Effector CD4-positive, alpha-beta T cell (primary cell): ENCODE results near the gene CALCR.
"Not testable (repeated sequence)": the region's sequence is repeated elsewhere in the genome, so short reads cannot be mapped to it uniquely, and the experiment has no call there.

ENCODE experiments used
- DNase-seq: peaks from one replicate; pipeline ENCODE4 v3.0.0-alpha.2; 2020

The CALCR gene

DNA sequence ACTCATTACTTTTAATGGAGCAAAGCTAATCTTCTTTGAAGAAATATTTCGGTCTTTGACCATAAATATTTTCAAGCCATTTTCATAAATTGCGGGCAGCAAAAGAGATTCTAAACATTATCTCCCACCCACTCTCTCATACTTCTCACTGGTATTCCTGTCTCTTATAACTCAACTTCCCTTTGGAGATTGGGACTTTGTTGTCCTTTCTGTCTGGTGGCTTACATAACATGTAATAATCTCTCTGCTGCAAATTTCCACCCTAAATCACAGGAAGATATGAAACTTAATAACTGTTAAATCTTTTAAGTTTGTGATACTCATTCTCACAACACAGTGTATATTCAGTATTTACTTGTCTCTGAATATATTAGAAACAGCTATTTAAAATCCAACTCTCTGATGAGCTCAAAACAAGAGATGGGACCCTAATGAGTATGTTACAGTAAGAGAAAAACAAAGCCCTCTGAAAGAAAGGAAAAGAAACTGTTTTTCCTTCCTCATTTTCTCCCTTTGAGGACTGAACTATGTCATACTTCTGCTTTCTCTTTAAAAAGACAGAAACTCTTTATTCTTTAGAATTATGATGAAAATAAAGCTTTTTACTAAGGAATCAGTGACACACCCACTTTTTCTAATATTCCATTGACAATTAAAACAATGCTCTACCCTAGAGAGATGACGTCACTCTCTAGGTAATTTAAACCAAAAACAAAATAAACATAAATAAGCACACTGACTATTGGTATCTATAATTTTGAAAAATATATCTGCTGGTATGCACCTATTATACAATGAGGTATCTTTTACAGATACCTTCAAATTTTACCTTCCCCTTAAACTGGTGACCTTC lies 14.7 kb downstream of the CALCR start:
- DNase-seq: no peak

GRCh38 chr7:93558705-93559614 lies 15.6 kb downstream of the CALCR start:
- DNase-seq: no peak

- DNase-seq: no peak
These were observed 22.6 kb downstream of the CALCR start for GRCh38 chr7:93551931-93552330.

GRCh38 chr7:93551063-93551895 lies 23.2 kb downstream of the CALCR start:
- DNase-seq: no peak

DNA sequence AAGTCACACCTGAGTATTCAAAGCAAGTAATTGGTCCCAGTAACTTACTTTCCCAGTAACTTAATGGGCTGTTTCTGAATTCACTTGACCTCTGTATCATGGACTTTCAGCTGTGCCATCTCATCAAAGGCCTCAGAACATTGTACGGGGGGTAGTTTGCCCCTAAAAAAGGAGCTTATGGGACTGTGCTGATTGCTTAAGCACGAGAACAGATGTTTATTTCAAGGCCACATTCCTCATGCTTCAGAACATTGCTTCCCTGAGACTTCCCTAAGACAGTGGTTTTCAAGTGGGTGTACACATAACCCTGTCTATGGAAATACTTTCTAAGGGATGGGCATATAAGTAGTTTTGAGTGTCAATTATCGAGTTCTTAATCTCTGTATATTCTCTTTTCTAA lies 26.8 kb downstream of the CALCR start:
- DNase-seq: no peak

- DNase-seq: no peak
These were observed 29.8 kb downstream of the CALCR start for GRCh38 chr7:93544691-93545090.

DNA sequence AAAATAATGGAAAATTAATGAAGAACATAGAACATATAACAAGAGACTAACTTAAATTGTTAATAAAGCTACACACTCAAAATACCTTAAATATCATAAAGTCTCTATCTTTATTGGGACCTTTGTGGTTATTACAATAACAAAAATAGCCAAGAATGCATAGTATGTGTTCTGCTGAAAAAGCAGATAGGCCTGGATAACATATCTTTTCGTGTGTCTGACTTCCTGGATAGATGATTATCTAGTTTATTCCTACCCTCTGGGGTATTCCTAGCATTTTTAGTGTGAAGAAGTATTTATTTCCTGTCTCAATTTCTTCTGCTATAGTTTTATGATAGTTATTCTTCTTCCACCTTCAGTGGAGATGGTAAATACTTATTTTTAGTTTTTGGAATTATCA lies 36.5 kb downstream of the CALCR start:
- DNase-seq: no peak

- no peak for DNase-seq
These were observed 38.9 kb downstream of the CALCR start for GRCh38 chr7:93535616-93536015.

DNA sequence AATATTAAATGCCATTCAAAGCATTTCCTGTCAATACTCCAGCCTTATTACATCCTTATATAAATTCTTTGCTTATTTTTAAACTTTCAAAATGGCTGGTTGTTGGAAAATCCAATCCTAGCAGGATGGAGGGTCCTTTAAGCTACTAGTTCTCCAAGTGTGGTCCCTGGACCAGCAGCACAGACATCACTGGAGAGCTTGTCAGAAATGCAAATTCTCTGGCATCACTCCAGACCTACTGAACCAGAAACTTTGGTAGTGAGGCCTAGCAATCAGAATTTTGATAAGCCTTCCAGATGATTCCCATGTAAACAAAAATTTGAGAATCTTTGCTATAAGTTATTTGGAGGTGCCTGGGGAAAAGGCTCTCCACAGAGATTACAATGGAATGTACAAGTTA lies 43.8 kb downstream of the CALCR start:
- DNase-seq: no peak

DNA sequence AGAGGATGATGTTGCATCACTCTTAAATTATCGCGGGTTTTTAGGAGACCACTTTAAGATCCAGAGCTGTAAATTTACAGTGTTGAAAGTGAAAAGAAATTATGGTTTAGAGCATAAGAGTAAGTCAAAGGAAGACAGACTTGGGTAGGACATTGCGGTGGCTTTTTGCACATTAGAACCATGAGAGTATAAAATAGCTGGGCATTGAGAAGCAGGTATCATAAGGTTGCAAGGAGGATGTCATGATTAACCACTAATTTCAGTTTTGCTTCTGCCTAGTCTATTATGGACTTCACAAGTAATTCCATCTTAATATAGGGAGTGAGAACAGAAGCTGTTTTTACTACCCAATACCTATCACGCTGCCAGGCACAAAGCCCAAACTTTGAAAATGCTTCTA lies 57.7 kb downstream of the CALCR start:
- DNase-seq: no peak

DNA sequence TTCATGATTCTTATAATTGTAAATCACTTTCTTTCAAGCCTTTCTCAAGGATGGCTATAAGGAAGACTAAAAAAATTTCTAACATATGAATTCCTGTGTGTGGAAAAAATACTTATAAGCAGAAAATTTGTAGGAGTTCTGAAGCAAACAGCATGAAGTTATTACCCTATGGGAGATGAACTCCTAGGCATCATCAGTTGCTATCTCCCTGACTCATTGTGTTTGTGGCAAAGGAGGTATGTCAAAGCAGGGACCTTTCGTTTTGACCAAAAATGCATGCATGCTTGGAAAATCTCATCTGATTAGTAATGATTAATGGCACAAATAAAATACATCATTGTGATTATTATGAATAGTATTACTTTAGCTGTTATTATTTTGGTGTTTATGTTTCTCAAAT lies 59.4 kb downstream of the CALCR start:
- no peak for DNase-seq

GRCh38 chr7:93509303-93509702 lies 65.2 kb downstream of the CALCR start:
- DNase-seq: no peak

GRCh38 chr7:93503088-93503487 lies 71.4 kb downstream of the CALCR start:
- DNase-seq: no peak

DNA sequence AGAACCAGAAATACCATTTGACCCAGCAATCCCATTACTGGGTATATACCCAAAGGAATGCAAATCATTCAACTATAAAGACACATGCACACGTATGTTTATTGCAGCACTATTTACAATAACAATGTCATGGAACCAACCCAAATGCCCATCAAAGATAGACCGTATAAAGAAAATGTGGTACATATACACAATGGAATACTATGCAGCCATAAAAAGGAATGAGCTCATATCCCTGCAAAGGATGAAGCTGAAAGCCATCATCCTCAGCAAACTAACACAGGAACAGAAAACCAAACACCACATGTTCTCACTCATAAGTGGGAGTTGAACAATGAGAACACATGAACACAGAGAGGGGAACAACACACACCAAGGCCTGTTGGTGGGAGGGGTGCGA lies 82.7 kb downstream of the CALCR start:
- not testable (repeated sequence) for DNase-seq

DNA sequence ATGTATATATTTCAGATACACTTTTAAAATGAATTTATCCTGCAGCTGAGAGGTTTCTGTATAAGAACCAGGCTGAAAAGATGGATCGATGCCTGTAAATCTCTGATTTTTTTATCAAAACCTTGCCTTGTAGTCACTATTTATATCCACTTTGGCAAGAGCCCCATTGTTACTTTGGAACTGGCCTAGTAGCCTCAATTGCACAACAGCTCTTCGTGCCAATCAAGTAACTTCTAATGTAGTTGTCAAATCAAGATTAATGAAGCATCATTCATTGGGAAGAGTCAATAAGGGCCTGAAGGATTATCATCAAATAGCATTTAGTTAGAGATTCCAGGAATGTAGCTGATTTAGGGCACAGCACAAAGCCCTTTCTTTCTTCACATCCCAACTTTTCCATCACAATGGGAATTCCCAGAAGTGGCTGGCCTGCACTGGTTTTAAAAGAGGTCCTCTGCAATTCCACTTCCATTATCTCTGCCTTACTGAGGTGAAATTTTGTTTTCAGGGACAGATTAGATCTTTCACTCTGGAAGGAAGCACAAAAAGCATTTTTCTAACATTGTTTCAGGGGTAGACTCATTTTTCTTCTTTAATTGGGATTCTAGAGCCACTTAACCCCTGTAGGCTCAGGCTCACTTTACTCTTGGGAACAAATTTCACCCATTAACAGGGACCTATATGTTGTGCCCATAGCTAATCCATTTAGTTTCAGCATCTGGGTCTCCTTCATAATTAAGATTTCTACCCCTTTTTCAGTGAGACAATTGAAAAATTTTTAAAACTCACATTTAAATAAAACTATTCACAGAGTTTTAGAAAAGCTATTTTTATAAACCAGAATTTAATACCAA lies 97.8 kb downstream of the CALCR start:
- no peak for DNase-seq

GRCh38 chr7:93475811-93476210 lies 98.7 kb downstream of the CALCR start:
- DNase-seq: no peak

DNA sequence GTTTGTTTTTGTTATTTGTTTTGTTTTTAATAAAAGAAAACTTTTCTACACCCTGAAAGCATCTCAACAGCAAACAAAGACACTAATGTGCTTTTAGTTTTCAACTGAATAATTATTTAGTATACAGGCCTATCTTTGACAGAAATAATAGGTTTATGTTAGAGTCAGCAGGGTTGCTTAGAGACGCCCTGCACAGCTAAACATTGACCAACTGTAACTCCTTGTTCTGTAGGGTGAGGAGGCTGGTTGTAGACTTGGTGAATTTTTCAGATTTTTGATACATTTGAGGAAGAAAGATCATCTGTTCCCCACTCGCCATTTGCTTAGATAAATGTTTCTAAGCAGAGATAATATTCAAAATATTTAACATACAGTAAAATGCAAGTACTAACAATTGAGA lies 103.1 kb downstream of the CALCR start:
- no peak for DNase-seq

DNA sequence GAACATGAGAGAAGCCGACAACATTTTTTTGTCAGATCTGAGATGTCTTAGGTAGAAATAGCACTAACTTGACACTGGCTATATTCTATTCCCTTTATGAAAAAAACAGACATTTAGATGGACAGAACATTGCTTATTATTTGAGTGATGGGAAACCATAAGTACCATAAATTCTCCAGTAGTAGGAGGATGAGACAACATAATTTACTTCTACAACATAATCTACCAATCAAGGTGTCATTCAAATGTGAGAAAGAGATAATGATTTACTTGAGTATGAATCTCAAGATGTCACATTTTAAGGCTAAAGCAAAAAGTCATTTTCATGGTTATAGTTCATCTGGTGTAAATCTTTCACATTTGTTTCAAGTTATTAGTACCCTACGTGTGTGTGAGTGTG lies 110.8 kb downstream of the CALCR start:
- no peak for DNase-seq

- no peak for DNase-seq
These were observed 113.2 kb downstream of the CALCR start for GRCh38 chr7:93461350-93461749.

DNA sequence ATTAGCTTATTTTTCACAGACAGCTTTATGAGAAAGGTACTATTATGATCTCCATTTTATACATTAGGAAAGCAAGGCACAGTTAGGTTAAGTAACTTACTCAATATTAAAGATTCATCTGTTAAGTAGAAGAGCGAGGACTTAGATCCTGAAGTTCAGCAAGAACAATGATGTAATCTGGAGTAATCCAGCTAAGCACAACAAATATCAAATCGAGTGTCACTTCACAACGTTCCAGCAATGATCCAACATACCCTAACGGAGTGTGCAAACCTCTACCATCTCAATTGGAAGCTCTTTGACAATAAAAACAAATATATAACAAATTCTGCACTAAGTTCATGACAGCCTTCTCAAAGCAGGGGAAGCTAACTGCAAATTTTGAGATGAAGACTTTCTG lies 121.3 kb downstream of the CALCR start:
- DNase-seq: no peak

- DNase-seq: no peak
These were observed 126.3 kb downstream of the CALCR start for GRCh38 chr7:93448176-93448575.

DNA sequence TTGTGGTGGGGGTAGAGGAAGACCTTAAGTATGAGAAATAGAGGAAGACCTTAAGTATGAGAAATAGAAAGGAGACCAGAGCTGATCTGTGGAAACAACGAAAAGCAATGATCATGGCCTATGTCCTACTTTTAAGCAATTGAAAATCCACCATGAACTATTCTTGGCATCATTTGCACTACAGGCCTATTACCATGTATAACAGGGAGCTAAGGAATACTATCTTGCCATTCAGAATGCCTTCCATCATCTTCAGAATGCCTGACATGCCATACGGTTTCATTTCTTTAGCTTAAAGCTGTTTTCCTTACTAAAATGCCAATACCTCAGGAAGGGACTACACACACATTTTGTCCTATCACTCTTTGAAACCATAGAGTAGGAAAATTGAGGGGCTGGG lies 127.0 kb downstream of the CALCR start:
- DNase-seq: no peak
